Activated naive CD8-positive, alpha-beta T cell treated with anti-CD3 and anti-CD28 coated beads, Interleukin-2, amount 50 U/mL, for 16 hours (primary cell): Measurements from ENCODE around the gene FIZ1.

Experiments
- DNase-seq: peaks from one replicate; pipeline ENCODE4 v3.0.0-alpha.2; 2020; ENCODE audit warnings: low read depth, low spot score

Gene FIZ1

GRCh38 chr19:55613930-55614710, 14.8 kb upstream of the FIZ1 start:
- no peak for DNase-seq

- no peak for DNase-seq
These were observed 14.1 kb upstream of the FIZ1 start for GRCh38 chr19:55613396-55613795.

GRCh38 chr19:55611983-55612645, 12.8 kb upstream of the FIZ1 start:
- DNase-seq: no peak

- no peak for DNase-seq
These were observed 12.1 kb upstream of the FIZ1 start for GRCh38 chr19:55611300-55611982.

- no peak for DNase-seq
These were observed 10.0 kb upstream of the FIZ1 start for GRCh38 chr19:55609326-55609725.

GRCh38 chr19:55606817-55607216, 7.5 kb upstream of the FIZ1 start:
- DNase-seq: no peak

GRCh38 chr19:55606471-55606787, 7.1 kb upstream of the FIZ1 start:
- no peak for DNase-seq

GRCh38 chr19:55605637-55606470, 6.5 kb upstream of the FIZ1 start, which contains the start of gene ZNF865:
Gene ZNF865, plus strand, starts transcription at chr19:55605647. Its CDS starts 7,972 bp downstream, at chr19:55613619.
- no peak for DNase-seq

GRCh38 chr19:55605207-55605636, 5.9 kb upstream of the FIZ1 start:
- DNase-seq: peak; percentile 98

- no peak for DNase-seq
These were observed 4.4 kb upstream of the FIZ1 start for GRCh38 chr19:55603581-55604292.

- DNase-seq: no peak
These were observed 3.8 kb upstream of the FIZ1 start for GRCh38 chr19:55603115-55603514.

GRCh38 chr19:55602104-55603001, 3.0 kb upstream of the FIZ1 start:
- DNase-seq: no peak

GRCh38 chr19:55601084-55601483, 1.8 kb upstream of the FIZ1 start:
- DNase-seq: no peak

GRCh38 chr19:55600662-55601028, 1.3 kb upstream of the FIZ1 start:
- DNase-seq: no peak

- DNase-seq: peak; percentile 61
These were observed 735 bp upstream of the FIZ1 start, which contains the start of gene ZNF524 for GRCh38 chr19:55599842-55600661. Gene ZNF524, plus strand, starts transcription at chr19:55600288. Its CDS starts 1,825 bp downstream, at chr19:55602113.

- DNase-seq: peak; percentile 79
These were observed 424 bp downstream of the FIZ1 start for GRCh38 chr19:55598719-55599467.

- DNase-seq: no peak
These were observed 1.3 kb downstream of the FIZ1 start for GRCh38 chr19:55598034-55598433.

- DNase-seq: no peak
These were observed 1.8 kb downstream of the FIZ1 start for GRCh38 chr19:55597501-55597921.
